HepG2 (cell line): Measurements from ENCODE around the gene ACOT13. TPM values are rescaled to one million over a fixed set of nuclear protein-coding genes. Genes with fewer than 3 reads are reported as not detected.

Experiments used
- CREB1 ChIP-seq, 2 experiments: fragments of 450-650 bp in 1 of 2; IDR thresholded peaks; 2 replicates each; pipeline ENCODE4 v1.6.1; 2016 to 2017; ENCODE audit warnings: control low read depth in 1 of 2, mild to moderate bottlenecking in 1 of 2, missing compliant biosample characterization in 1 of 2, missing genetic modification characterization in 1 of 2
- DNMT3B ChIP-seq: conservative IDR thresholded peaks from 2 replicates; pipeline ENCODE4 v1.6.1; 2016; ENCODE audit warnings: missing biosample characterization, control low read depth
- MBD4 ChIP-seq: IDR thresholded peaks from 2 replicates; pipeline ENCODE4 v1.6.1; 2012; ENCODE audit warnings: low read length, inconsistent platforms, borderline replicate concordance
- RNF2 ChIP-seq: fragments of 450-650 bp; conservative IDR thresholded peaks from 2 replicates; pipeline ENCODE4 v1.6.1; 2016; ENCODE audit warnings: low read depth
- SAFB2 ChIP-seq: sonication (generic); formaldehyde crosslinking; IDR thresholded peaks from 2 replicates; pipeline ENCODE4 v1.5.1; 2020; ENCODE audit warnings: missing genetic modification reagents, low read depth, mild to moderate bottlenecking, borderline replicate concordance
- SAP130 ChIP-seq: IDR thresholded peaks from 2 replicates; pipeline ENCODE4 v1.6.1; 2016; ENCODE audit warnings: low read depth
- ZNF263 ChIP-seq: sonication (generic); formaldehyde crosslinking; IDR thresholded peaks from 2 replicates; pipeline ENCODE4 v1.4.0; 2020; ENCODE audit warnings: missing genetic modification reagents
- ZNF280B ChIP-seq: sonication (generic); formaldehyde crosslinking; IDR thresholded peaks from 2 replicates; pipeline ENCODE4 v1.5.0; 2020; ENCODE audit warnings: missing genetic modification reagents, mild to moderate bottlenecking, borderline replicate concordance
- ZNF281 ChIP-seq: sonication (generic); formaldehyde crosslinking; IDR thresholded peaks from 2 replicates; pipeline ENCODE4 v1.4.0; 2020; ENCODE audit warnings: missing genetic modification reagents, borderline replicate concordance
- ZNF34 ChIP-seq: sonication (generic); formaldehyde crosslinking; IDR thresholded peaks from 2 replicates; pipeline ENCODE4 v1.4.0; 2020; ENCODE audit warnings: mild to moderate bottlenecking, missing genetic modification reagents, borderline replicate concordance
- ZNF382 ChIP-seq: sonication (generic); formaldehyde crosslinking; IDR thresholded peaks from 2 replicates; pipeline ENCODE4 v1.5.0; 2020; ENCODE audit warnings: missing genetic modification reagents, mild to moderate bottlenecking, borderline replicate concordance
- polyA plus RNA-seq, 8 experiments: library from polyadenylated mRNA; depleted of rRNA in 3 of 8; stranded (reverse) in 7 of 8; unstranded in 1 of 8; fragments of >200 nt; fragmentation: Illumina TruSeq in 4 of 8; extraction: Trizol in 4 of 8; gene quantifications; 2 replicates each; pipeline versions ENCODE4 v1.2.1 to v1.2.3, GENCODE V29; 2011 to 2016; ENCODE audit warnings: low read depth in 4 of 8, missing spikeins in 1 of 8, mixed read lengths in 1 of 8; ENCODE audit not compliant: insufficient read depth in 1 of 8
- total RNA-seq, 5 experiments: library from RNA; depleted of rRNA; stranded (reverse); fragments of >200 nt; fragmentation: Illumina TruSeq; extraction: Trizol; gene quantifications; 2 replicates each; pipeline ENCODE4 v1.2.3, GENCODE V29; 2016; ENCODE audit warnings: low read depth in 1 of 5
- TF ChIP-seq, protein P1 (sequence below): sonication (generic); formaldehyde crosslinking; IDR thresholded peaks from 2 replicates; pipeline ENCODE4 v1.8.0; 2022; ENCODE audit warnings: mild to moderate bottlenecking, missing genetic modification reagents, moderate library complexity
- TF ChIP-seq, protein P2 (sequence below): sonication (generic); formaldehyde crosslinking; IDR thresholded peaks from 2 replicates; pipeline ENCODE4 v1.4.0; 2020; ENCODE audit warnings: mild to moderate bottlenecking, missing genetic modification reagents

Gene ACOT13
- total and polyA plus RNA-seq, 2 of the 13 experiments (the other 11 are each of a cell fraction or from before 2014, with no cell fraction given) = 31.5 to 45.1 TPM

- TF ChIP-seq ZNF382 (CRISPR knock-in tag) = no peak
- TF ChIP-seq, protein P1, sequence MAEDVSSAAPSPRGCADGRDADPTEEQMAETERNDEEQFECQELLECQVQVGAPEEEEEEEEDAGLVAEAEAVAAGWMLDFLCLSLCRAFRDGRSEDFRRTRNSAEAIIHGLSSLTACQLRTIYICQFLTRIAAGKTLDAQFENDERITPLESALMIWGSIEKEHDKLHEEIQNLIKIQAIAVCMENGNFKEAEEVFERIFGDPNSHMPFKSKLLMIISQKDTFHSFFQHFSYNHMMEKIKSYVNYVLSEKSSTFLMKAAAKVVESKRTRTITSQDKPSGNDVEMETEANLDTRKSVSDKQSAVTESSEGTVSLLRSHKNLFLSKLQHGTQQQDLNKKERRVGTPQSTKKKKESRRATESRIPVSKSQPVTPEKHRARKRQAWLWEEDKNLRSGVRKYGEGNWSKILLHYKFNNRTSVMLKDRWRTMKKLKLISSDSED (CRISPR knock-in tag) = no peak
- TF ChIP-seq CREB1 (IDR thresholded peaks at IDR 0.05) = no peak
- TF ChIP-seq CREB1 (CRISPR knock-in tag; IDR thresholded peaks at IDR 0.05) = 0 out of 2 replicates have a peak, but pooled peaks have one; percentile 16
- TF ChIP-seq DNMT3B (CRISPR knock-in tag) = no peak
- TF ChIP-seq ZNF280B (CRISPR knock-in tag) = no peak
- TF ChIP-seq RNF2 = no peak
- TF ChIP-seq SAFB2 (CRISPR knock-in tag) = no peak
- no peak for TF ChIP-seq ZNF263
- TF ChIP-seq ZNF34 (CRISPR knock-in tag) = no peak
- TF ChIP-seq SAP130 (CRISPR knock-in tag) = peak; percentile 55
- peak; percentile 75; the same call in 1 of the 2 replicates for TF ChIP-seq MBD4
- TF ChIP-seq, protein P2, sequence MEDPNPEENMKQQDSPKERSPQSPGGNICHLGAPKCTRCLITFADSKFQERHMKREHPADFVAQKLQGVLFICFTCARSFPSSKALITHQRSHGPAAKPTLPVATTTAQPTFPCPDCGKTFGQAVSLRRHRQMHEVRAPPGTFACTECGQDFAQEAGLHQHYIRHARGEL = no peak
- no peak for TF ChIP-seq ZNF281
These were observed 51.7 kb downstream of the ACOT13 start (continued) for GRCh38 chr6:24718449-24719124.
